Panc1 (cell line): ENCODE data around the gene C4orf36.

Experiments used
- CTCF ChIP-seq: fragments of 450-650 bp; IDR thresholded peaks from 2 replicates; pipeline ENCODE4 v1.5.1; 2017; ENCODE audit warnings: mild to moderate bottlenecking
- POLR2AphosphoS5 ChIP-seq: IDR thresholded peaks from 2 replicates; pipeline ENCODE4 v1.6.1; 2012; ENCODE audit warnings: mild to moderate bottlenecking, low read depth, low read length, moderate library complexity
- SIN3A ChIP-seq: IDR thresholded peaks from 2 replicates; pipeline ENCODE4 v1.6.1; 2012; ENCODE audit warnings: low read depth, mild to moderate bottlenecking, low read length, moderate library complexity, borderline replicate concordance; ENCODE audit not compliant: insufficient read depth

GRCh38 chr4:86919561-86920223, 27.5 kb upstream of the C4orf36 start:
- TF ChIP-seq POLR2AphosphoS5 (no peak), CTCF (no peak), SIN3A (no peak)
